Right renal pelvis (tissue), 4 donors: ENCODE measurements around the gene POPDC3. TPM values are rescaled to one million over a fixed set of nuclear protein-coding genes. Genes with fewer than 3 reads are reported as not detected.
"Not testable (repeated sequence)": the region's sequence is repeated elsewhere in the genome, so short reads cannot be mapped to it uniquely, and the experiment has no call there.

Experiments
- DNase-seq, 4 donors: peaks; one replicate each; pipeline ENCODE4 v3.0.0-alpha.2; 2013; ENCODE audit warnings: low read depth in 4 of 4, low spot score in 3 of 4, missing footprints in 1 of 4
- polyA plus RNA-seq, 4 donors: library from polyadenylated mRNA; unstranded; fragments of 120-200 nt; gene quantifications; one replicate each; pipeline ENCODE4 v1.2.1, GENCODE V29; 2013; ENCODE audit not compliant: insufficient read length in 4 of 4

The POPDC3 gene
- polyA plus RNA-seq, 4 donors: 0.16 to 0.76 (median 0.29) TPM

DNA sequence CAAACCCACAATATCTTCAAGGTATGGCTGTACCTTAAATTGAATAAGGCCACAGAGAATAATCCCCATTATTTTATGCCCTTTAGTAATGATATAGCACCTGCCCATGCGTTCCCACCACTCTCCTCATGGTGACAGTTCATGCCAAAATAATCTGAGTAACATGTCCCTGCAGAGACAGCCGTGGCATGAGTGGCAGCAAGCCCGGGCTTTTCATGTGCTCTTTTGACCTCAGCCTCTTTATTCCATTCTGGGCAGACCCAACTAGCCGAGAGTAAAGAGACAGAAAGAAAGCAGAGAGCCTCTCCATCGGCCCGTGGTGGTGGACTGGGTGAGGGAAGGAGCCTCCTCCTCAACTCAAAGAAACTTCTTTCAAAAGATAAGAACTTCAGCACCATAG lies 19.9 kb upstream of the POPDC3 start:
- DNase-seq: no peak

DNA sequence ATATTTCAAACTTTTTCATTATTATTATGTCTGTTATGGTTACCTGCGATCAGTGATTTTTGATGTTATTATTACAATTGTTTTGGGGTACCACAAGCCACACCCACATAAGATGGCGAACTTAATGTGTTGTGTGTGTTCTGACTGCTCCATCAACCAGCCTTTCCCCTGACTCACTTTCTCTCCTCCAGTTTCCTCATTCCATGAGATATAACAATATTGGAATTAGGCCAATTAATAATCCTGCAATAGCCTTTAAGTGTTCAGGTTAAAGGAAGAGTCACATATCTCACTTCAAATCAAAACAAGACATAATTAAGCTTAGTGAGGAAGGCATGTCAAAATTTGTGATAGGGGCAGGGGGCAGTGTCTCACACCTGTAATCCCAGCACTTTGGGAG lies 16.3 kb upstream of the POPDC3 start:
- DNase-seq: no peak

DNA sequence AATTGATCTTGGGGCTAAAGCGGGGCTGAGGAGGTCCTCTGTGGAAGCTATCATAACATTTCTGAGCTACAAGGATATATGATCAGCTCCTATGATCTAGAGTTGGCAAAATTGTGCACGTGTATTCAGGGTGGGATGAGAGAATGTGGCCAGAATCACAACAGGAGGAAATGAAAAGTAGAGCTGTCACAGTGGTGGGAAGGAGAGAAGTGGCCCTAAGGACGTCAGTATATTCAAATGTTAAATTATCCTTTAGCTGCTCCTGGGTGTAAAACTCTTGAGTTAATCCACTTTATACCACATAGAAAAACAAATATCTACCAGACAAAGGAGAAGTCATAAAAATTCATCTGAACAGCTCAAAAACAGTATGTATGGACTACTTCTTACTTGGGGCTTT lies 14.8 kb upstream of the POPDC3 start:
- no peak for DNase-seq

DNA sequence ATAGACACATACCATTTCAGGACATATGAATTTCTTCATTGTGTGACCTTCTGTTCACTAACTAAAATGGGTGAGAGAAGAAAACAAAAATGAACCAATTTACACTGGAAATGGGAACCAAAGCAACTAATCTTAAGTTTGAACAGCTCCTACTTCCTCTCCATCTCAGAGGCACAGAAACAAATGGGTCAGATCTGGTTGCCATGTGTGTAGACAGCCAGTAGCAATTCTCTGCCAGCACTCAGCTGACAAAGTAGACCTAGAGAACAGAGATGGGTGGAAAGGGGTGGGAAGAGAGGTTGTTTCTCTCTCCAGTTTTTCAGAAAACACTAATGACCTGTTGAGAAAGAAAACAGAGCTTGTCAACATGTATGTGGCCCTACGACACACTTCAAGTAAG lies 14.3 kb upstream of the POPDC3 start:
- DNase-seq: no peak

DNA sequence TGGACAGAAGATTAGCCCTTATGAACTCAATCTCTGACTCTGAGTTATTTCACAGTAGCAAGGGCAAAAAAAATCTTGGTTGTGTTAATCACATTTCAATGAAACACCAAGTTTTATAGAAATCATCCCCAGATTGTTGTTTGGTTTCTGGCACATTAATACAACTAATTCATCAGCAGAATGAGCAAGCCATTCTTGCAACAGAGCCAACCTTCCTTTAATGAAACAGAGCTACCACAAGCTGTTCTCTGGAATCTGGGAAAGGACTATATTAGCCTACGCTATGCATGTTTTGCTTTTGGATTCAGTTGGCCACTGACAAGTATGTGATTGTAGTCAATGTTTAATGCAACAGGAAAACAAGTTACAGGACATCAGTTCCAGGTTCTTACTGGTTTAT lies 13.8 kb upstream of the POPDC3 start:
- DNase-seq: no peak

DNA sequence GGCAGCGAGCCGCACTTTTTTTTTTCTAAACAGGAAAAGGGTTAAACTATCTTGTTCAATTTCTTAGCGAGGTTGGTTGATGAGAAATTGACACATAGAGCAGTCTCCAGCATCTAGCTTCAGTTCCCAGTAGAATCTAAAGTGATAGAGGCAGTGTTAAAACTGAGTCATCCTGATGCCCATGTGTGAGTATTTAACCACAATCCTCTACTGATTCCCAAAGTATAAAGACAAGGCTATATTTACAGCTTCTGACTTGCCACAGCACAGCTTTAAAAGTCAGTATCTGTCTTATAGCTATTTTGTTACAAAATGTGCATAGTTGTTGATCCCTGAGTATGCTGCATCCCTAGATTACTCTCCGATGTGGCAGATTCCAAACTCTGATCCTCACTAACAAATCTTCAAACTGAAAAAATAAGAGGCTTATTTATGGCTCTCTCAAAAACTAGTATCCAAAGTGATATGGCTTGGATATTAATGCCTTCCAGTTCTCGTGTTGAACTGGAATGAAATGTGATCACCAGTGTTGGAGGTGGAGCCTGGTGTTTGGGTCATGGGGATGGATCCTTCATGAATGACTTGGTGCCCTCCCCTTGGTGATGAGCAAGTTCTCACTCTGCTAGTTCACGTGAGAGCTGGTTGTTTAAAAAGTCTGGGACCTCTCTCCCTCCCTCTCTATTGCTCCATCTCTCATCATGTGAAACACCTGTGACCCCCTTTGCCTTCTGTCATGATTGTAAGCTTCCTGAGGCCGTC lies 13.1 kb upstream of the POPDC3 start:
- no peak for DNase-seq

DNA sequence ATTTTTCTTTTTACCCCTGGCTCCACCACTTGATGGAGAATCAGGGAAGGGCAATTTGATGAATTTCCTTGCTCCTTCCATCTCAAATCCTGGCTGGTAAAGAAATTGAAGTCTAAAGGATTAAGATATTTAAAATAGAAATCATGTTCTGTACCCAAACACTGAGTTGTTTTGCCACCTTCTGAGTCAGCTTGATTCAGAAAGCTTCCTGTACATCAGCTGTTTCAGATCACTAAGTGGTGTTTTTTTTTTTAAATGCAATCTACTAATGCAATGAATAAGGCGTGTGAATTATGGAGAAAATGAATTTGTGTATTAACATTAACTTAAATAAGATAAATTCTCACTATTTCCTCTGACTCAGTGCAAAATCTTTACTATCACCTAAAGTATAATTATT lies 11.5 kb upstream of the POPDC3 start:
- no peak for DNase-seq

DNA sequence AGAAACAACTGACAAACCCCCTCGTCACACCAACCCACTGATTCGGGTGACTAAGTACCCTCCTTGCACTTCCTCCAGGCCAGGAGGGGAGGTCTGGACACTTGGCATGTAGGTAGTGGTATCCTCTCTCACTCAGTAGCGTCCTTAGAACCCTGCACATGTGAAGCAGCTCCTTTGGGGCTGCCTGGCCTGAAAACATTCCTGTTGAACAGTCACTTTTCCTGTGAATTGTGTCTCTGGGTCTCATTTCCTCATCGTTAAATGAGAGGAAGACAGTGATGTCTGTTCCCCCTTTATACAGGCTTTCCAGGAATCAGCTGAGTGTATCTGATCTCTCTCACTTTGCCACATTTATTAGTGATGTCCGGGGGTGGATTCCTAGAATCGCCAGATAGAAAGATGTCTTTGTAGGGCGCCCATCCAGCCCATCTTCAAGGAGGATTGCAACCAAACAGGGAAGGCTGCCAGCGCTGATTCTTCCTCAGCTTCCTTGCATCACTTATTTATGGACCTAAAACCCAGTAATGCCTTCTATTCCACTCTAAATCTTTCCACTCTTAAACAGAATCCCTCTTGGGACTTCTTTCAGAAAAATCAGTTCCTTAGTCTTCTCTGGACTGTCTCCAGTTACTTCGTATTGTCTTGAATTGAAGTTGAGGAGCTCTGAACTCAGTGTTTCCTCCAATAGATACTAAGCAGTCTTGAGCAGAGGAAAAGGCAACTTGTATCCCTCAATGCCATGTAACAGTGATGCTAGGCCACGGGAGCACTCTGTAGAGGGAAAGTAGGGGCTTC lies 9.4 kb upstream of the POPDC3 start:
- DNase-seq: no peak

DNA sequence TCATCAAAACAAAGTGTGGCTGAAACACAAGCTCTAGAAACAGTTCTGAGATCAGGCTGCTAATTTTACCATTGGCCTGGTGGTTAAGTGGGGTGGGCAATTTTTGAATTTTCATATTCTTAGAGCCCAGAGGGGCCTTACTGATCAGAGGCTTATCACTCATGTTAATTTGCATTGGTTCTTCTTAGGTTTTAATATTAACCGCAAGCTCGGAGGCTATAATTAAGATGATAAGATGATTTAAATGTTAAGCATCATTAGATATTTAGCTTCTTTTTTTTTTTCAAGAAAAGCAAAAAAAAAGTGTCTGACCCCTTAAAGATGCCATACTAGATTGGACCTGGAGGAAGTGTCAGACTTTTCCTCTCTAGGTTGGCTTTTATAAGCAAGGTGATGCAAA lies 8.4 kb upstream of the POPDC3 start:
- no peak for DNase-seq

DNA sequence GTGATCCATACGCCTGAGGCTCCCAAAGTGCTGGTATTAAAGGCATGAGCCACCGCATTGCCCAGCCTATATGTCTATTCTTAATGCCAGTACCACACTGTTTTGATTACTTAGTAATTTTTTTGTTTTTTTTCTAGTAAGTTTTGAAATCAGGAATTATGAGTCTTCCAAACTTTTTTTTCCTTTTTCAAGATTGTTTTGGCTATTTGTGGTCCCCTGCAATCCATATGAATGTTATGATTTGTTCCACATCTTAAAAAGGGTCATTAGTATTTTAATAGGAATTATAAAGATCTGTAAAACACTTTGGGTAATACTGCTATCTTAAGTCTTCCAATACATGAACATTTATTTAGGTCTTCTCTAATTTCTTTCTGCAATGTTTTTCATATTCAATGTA lies 6.8 kb upstream of the POPDC3 start:
- DNase-seq: no peak

DNA sequence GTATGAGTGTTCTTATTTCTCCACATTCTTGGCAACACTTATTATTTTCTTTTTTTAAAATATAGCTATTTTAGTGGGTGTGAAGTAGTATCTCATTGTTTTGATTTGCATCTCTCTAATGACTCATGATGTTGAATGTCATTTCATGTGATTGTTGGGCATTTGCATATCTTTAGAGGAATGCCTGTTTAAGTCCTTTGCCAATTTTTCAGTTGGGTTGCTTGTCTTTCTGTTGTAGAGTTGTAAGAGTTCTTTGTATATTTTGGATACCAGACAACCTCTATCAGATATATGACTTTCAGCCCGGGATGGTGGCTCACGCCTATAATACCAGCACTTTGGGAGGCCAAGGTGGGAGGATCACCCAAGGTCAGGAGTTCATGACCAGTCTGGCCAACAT lies 5.1 kb upstream of the POPDC3 start:
- DNase-seq: no peak

DNA sequence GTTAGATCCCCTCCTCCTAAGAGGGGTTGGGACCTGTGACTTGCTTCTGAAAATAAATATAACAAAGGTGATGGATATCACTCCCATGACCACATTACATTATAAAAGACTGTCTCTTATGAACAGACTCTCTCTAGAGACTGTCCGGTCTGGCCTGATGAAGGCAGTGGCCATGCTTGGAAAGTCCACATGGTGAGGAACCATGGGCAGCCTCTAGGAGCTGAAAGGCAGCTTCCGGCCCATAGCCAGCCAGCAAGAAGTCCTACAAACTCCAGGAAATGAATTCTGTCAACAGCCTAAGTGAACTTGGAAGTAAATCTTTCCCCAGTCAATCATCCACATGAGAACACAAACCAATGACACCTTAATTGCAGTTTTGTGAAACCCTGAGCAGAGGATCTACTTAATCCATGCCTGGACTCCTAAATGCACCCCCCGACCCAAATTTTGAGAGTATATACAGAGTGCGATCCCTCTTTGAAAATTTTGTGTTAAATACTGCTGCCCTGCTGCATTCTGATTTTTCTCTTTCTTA lies 2.2 kb upstream of the POPDC3 start:
- DNase-seq: no peak

DNA sequence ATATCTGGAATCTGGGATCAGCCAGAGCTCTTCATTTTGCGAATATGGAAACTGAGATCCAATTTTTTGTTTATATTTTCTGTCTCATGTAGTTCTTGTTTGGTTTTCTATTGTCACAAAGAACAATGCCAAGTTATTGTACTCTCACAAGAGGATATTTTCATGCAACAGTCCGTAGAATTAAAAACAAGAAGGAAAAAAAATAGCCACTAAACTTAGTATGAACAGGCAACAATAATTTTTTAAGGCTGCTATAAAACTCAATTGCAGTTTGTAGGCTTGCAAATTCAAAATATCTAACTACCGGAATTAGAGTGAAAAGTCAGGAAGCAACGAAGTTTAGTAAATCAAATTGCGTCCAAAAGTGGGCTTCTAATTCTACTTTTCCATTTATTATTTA lies 1.2 kb downstream of the POPDC3 start:
- DNase-seq: no peak

DNA sequence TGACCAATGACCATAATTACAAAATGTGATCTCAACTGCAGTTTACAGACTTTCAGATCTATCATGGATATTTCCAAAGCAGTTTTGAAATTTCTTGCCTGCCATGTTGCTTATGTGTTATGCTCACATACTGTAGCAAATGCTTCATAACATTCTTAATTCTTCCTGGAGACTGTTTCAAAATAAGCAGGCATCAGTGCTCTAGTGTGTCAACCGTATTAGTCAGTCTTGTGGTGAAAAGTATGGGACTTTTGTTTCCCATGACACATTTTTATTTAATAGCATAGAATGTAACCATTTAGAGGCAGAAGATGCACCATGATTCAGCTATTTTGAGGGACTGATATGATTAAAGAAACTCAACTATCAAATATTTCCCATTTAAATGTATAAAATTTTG lies 1.7 kb downstream of the POPDC3 start:
- no peak for DNase-seq

DNA sequence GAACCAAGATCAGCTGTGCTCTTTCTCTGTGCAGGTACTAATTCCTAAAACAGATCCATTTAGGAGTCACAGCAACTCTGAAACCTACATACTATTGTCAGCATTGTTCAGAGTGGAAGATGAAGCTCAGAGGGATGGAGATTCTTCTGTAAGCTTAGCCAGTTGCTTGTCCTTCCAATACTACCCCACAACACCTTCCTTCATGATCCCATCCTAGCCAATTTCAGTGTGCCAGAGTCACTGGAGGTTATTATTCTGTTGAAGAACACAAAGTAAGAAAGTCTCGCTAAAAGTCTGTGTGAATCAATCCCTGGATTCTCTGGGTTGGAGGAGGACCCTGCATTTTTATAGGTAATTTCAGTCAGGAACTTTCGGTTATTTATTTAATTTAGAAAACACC lies 2.3 kb downstream of the POPDC3 start:
- no peak for DNase-seq

DNA sequence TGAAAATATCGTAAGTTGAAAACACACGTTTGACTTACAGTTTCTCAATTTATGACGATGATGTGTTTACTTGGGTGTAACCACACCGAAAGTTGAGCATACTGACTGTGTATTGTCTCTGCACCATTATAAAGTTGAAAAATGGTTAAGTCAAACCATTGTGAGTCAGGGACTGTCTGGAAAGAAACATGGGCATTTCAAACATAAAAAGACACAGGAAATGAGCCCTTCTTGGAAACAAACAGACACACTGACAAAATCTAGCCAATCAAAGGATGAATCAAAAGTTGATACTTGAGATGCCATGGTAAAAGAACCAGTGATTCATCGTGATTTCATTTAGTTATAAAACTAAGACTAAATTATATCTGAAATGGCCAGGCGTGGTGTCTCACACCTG lies 5.3 kb downstream of the POPDC3 start:
- no peak for DNase-seq

DNA sequence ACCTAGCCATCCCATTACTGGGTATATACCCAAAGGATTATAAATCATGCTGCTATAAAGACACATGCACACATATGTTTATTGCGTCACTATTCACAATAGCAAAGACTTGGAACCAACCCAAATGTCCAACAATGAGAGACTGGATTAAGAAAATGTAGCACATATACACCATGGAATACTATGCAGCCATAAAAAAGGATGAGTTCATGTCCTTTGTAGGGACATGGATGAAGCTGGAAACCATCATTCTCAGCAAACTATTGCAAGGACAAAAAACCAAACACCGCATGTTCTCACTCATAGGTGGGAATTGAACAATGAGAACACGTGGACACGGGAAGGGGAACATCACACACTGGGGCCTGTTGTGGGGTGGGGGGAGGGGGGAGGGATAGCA lies 7.3 kb downstream of the POPDC3 start:
- DNase-seq: not testable (repeated sequence)

DNA sequence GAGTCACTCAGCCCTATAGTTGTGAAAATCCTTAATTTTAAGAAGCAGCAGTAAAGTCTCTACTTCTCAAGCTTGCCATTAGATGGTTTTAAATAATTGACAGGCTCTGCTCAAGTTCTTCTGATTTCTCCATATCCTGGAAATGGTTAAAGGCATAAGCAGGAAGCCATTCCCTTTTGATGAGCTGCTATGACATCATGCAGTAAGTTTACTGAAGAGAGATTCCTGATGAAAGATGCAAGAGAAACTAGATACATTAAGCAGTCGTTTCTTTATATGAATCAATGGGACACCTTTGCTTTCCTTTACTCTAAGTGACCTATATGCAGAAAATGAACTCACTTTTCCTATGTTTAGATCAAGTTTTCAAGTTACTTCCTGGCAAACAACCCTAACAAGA lies 9.8 kb downstream of the POPDC3 start:
- DNase-seq: no peak

DNA sequence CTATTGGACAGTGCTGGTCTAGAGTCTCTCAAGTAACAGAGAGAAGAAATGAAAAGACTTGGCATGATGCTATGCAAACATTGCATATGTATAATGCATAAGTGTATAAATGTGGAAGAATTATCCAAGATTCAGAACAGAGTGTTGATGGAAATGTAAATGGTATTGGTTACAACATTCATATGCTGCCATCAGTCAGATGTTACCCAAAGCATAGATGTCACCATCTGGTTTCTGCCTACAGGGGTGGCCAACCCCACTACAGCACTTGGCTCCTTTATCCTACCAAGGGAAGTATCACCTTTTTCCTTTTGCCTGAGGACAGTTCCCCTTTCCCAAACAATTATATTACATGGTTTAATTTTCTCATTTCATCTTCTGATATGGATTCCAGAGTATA lies 11.9 kb downstream of the POPDC3 start:
- no peak for DNase-seq

DNA sequence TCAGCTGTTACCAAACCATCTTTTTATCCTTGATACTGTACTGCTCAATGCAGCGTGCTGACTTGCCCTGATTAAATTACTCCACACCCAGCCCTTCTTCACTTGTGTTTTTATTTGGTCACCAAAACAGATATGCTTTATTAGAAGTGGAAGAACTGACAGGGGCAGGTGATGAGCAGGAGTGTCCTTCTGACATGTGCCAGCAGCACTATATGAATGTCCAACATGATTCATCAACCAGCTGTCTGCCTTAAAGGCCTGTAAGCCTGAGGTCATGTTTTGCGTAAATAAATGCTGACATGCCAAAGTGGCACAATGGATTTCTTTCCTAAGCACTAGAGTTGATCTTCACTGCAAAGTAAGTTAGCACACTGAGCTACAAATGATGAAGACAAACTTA lies 15.4 kb downstream of the POPDC3 start:
- no peak for DNase-seq

DNA sequence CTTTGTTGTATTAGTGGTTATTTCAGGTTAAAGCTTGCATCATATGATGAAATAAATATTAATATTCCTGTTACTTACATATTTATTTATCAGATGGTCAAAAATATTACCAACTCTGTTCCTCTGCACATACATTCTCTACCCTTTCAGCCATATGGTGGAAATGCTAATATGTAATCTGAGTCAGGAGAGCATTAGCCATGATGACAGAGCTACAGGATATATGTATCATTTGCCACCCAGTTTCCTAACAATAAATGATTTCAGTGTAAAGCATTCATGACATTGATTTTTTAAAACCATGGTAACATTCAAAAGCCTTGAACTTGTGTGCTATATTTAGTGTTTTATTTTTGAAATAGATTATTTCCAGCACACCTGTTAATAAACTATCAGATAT lies 16.6 kb downstream of the POPDC3 start:
- DNase-seq: no peak

DNA sequence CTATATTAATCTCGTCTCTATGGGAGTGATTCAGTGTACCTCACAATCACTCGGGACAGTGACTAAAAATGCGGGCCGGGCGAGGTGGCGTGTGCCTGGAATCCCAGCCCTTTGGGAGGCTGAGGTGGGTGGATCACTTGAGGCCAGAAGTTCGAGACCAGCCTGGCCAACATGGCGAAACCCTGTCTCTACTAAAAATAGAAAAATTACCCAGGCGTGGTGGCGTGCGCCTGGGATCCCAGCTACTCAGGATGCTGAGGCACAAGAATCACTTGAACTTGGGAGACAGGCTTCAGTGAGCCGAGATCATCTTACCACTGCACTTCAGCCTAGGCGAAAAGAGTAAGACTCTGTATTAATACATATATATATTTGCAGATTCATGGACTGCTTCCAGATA lies 17.4 kb downstream of the POPDC3 start:
- no peak for DNase-seq
